ENCODE data around the gene C2CD2L. TPM values are rescaled to one million over a fixed set of nuclear protein-coding genes. Genes with fewer than 3 reads are reported as not detected.

The C2CD2L gene
- total and polyA plus RNA-seq, 2 of the 13 experiments (the other 11 are each of a cell fraction or from before 2014, with no cell fraction given) = 3.7 to 5.5 TPM

- FAIRE-seq (no peak), ATAC-seq (no peak), DNase-seq (ENCODE audit: low spot score) (peak; percentile 43)
- Histone ChIP-seq H3K9me3 (ENCODE audit: low read length) (no peaks in the 10 kb centered on the region), H3K79me2 (ENCODE audit: insufficient read depth, low read length) (peaks cover 31% of the 10 kb centered on the region), H3K4me3 (replicated peaks in 1 of 3; ENCODE audit: insufficient read depth in 1 of 3, low read depth in 2 of 3, low read length in 3 of 3) (peak overlapping the region; percentile 78 to 93 (median 91)), H2AFZ (ENCODE audit: low read length) (no peak overlapping the region), H3K27ac (ENCODE audit: extremely low read length, insufficient read depth, low read length) (peak overlapping the region; percentile 78), H3K27me3 (ENCODE audit: control insufficient read depth in 1 of 2, insufficient read depth in 2 of 2, low read length in 2 of 2) (no peaks in the 10 kb centered on the region), H3K4me2 (ENCODE audit: low read depth, low read length) (peak overlapping the region; percentile 85), H3K36me3 (replicated peaks in 1 of 2; ENCODE audit: control insufficient read depth in 1 of 2, insufficient read depth in 2 of 2, low read length in 2 of 2) (peaks cover 9 to 36% of the 10 kb centered on the region in 2 experiments; a peak in 4 of 5 replicates), H3K4me1 (ENCODE audit: insufficient read depth, low read length) (peaks cover 38% of the 10 kb centered on the region), H3K9ac (ENCODE audit: insufficient read depth, low read depth, low read length) (peak overlapping the region; percentile 93), H4K20me1 (ENCODE audit: insufficient read depth, low read length) (peaks cover 16% of the 10 kb centered on the region)
- WGBS (ENCODE audit: low lambda C conversion rate) = 43% methylated on average over 11 of the region's 12 CpGs
- POLR2A ChIA-PET = interaction anchor here (0.8 to 3.1 kb wide), 9 partner anchors 7 to 75 kb away, joined by 3 to 109 read pairs (median 6); partner anchors contain the start of genes C2CD2L, DPAGT1, HMBS and RPS25
- in situ Hi-C loops (cut with HindIII; ENCODE audit: extremely low pct_ligation_motif_present, low pct_unique_long_range_greater_than_20kb) (no loop called here), intact Hi-C loops (cut with micrococcal nuclease; ENCODE audit: unreplicated experiment) (no loop called here)
- no TSS peak for BruUV-seq (replicated peaks)
- CTCF ChIA-PET (ENCODE audit: low intra/inter-chr PET ratio, low total read pairs) = no interaction called here
- TF ChIP-seq RBFOX2 (IDR thresholded peaks at IDR 0.05; ENCODE audit: low read depth, low read length) (peak; percentile 57), ZNF773 (CRISPR knock-in tag; IDR thresholded peaks at IDR 0.05; ENCODE audit: borderline replicate concordance) (no peak), NRL (CRISPR knock-in tag; IDR thresholded peaks at IDR 0.05; ENCODE audit: borderline replicate concordance) (no peak), TFDP1 (CRISPR knock-in tag; IDR thresholded peaks at IDR 0.05; ENCODE audit: borderline replicate concordance) (peak; percentile 26; the same call in 1 of the 2 replicates), ARNT2 (CRISPR knock-in tag; IDR thresholded peaks at IDR 0.05; ENCODE audit: low read depth) (peak; percentile 56; the same call in 1 of the 2 replicates), AGO2 (optimal IDR thresholded peaks at IDR 0.05; ENCODE audit: low read depth, low read length) (peak; percentile 50), POLR2G (IDR thresholded peaks at IDR 0.05; ENCODE audit: low read depth, low read length) (peak; percentile 39; the same call in 1 of the 2 replicates), ZNF333 (CRISPR knock-in tag; IDR thresholded peaks at IDR 0.05; ENCODE audit: borderline replicate concordance) (no peak), TCF7 (IDR thresholded peaks at IDR 0.05; ENCODE audit: low read depth) (peak; percentile 33; the same call in 1 of the 2 replicates), ELF1 (CRISPR knock-in tag; IDR thresholded peaks at IDR 0.05) (no peak), KLF11 (CRISPR knock-in tag; IDR thresholded peaks at IDR 0.05) (0 out of 2 replicates have a peak, but pooled peaks have one; percentile 20), ZHX1 (CRISPR knock-in tag; IDR thresholded peaks at IDR 0.05; ENCODE audit: low read depth) (no peak), TBX3 (IDR thresholded peaks at IDR 0.05; ENCODE audit: borderline replicate concordance) (no peak), ZNF790 (CRISPR knock-in tag; IDR thresholded peaks at IDR 0.05; ENCODE audit: borderline replicate concordance) (0 out of 2 replicates have a peak, but pooled peaks have one; percentile 27)
These were observed 14.0 kb upstream of the C2CD2L start for GRCh38 chr11:119092880-119093842.

Data from HepG2 (cell line).